ENCODE measurements around the gene CYSRT1.

The CYSRT1 gene

GRCh38 chr9:137236238-137236935 lies 11.4 kb downstream of the CYSRT1 start (continued):
- TF ChIP-seq ZNF324 (tag by site-specific recombination; IDR thresholded peaks at IDR 0.05) = 0 out of 2 replicates have a peak, but pooled peaks have one; percentile 56
- no peak for TF ChIP-seq ZNF623 (tag by site-specific recombination; IDR thresholded peaks at IDR 0.05)
- no peak for TF ChIP-seq ZNF624 (tag by site-specific recombination; IDR thresholded peaks at IDR 0.05)
- TF ChIP-seq ZXDB (tag by site-specific recombination; IDR thresholded peaks at IDR 0.05) = peak; percentile 51; the same call in 1 of the 2 replicates
- no peak for TF ChIP-seq BCL6B (tag by site-specific recombination; IDR thresholded peaks at IDR 0.05)
- no peak for TF ChIP-seq ZNF221 (tag by site-specific recombination; IDR thresholded peaks at IDR 0.05; ENCODE audit: borderline replicate concordance)
- peak; percentile 63; the same call in 1 of the 2 replicates for TF ChIP-seq KLF7 (tag by site-specific recombination; IDR thresholded peaks at IDR 0.05; ENCODE audit: borderline replicate concordance)
- TF ChIP-seq KLF10 (tag by site-specific recombination; IDR thresholded peaks at IDR 0.05) = peak; percentile 56; the same call in 1 of the 2 replicates
- no peak for TF ChIP-seq ZNF335 (tag by site-specific recombination; conservative IDR thresholded peaks at IDR 0.05)
- 0 out of 2 replicates have a peak, but pooled peaks have one; percentile 17 for TF ChIP-seq INSM2 (tag by site-specific recombination; IDR thresholded peaks at IDR 0.05)
- peak; percentile 39; the same call in 1 of the 2 replicates for TF ChIP-seq OSR2 (tag by site-specific recombination; IDR thresholded peaks at IDR 0.05)
- peak; percentile 93 for TF ChIP-seq KLF9 (tag by site-specific recombination; IDR thresholded peaks at IDR 0.05; ENCODE audit: low read depth)
- peak; percentile 83 for TF ChIP-seq ZNF660 (tag by site-specific recombination; IDR thresholded peaks at IDR 0.05)
- TF ChIP-seq HIC1 (tag by site-specific recombination; IDR thresholded peaks at IDR 0.05) = no peak
- TF ChIP-seq ZNF654 (tag by site-specific recombination; IDR thresholded peaks at IDR 0.05; ENCODE audit: low read depth) = no peak; the same call in 1 of the 2 replicates
- TF ChIP-seq ZNF112 (tag by site-specific recombination; IDR thresholded peaks at IDR 0.05) = no peak
- TF ChIP-seq ATF2 (tag by site-specific recombination; IDR thresholded peaks at IDR 0.05; ENCODE audit: low read depth) = no peak
- no peak; the same call in 1 of the 2 replicates for TF ChIP-seq BCL11B (tag by site-specific recombination; IDR thresholded peaks at IDR 0.05; ENCODE audit: low read depth)
- TF ChIP-seq KLF1 (tag by site-specific recombination; IDR thresholded peaks at IDR 0.05) = peak; percentile 68
- TF ChIP-seq HOXA7 (CRISPR knock-in tag; IDR thresholded peaks at IDR 0.05; ENCODE audit: borderline replicate concordance) = no peak
- TF ChIP-seq ZNF701 (tag by site-specific recombination; IDR thresholded peaks at IDR 0.05) = no peak
- TF ChIP-seq ZNF302 (tag by site-specific recombination; IDR thresholded peaks at IDR 0.05; ENCODE audit: low read depth) = no peak
- peak; percentile 80 for TF ChIP-seq YY1 (tag by site-specific recombination; IDR thresholded peaks at IDR 0.05)
- TF ChIP-seq HOXD13 (CRISPR knock-in tag; IDR thresholded peaks at IDR 0.05; ENCODE audit: borderline replicate concordance) = no peak
- TF ChIP-seq ZNF692 (tag by site-specific recombination; IDR thresholded peaks at IDR 0.05) = peak; percentile 67; the same call in 1 of the 2 replicates
- no peak for TF ChIP-seq ZNF223 (tag by site-specific recombination; IDR thresholded peaks at IDR 0.05)
- TF ChIP-seq ZNF423 (tag by site-specific recombination; IDR thresholded peaks at IDR 0.05) = peak; percentile 81
- peak; percentile 22; the same call in 1 of the 2 replicates for TF ChIP-seq ZNF10 (tag by site-specific recombination; IDR thresholded peaks at IDR 0.05)
- TF ChIP-seq ZNF561 (tag by site-specific recombination; IDR thresholded peaks at IDR 0.05; ENCODE audit: borderline replicate concordance) = 0 out of 2 replicates have a peak, but pooled peaks have one; percentile 64
- no peak for TF ChIP-seq ZNF621 (tag by site-specific recombination; IDR thresholded peaks at IDR 0.05)
- no peak for TF ChIP-seq ZNF433 (tag by site-specific recombination; IDR thresholded peaks at IDR 0.05; ENCODE audit: low read depth)
- TF ChIP-seq ZBTB26 (tag by site-specific recombination; optimal IDR thresholded peaks at IDR 0.05) = peak; percentile 26
